HL-60/S4 (cell line): ENCODE results near the gene MGAT3.

Experiments used
- in situ Hi-C: fragments of 300-500 bp; cut with MboI; formaldehyde crosslinking; loops from 2 replicates; pipeline ENCODE4 v1.14.3; 2022; ENCODE audit warnings: low sequenced_read_pairs

Gene MGAT3

DNA sequence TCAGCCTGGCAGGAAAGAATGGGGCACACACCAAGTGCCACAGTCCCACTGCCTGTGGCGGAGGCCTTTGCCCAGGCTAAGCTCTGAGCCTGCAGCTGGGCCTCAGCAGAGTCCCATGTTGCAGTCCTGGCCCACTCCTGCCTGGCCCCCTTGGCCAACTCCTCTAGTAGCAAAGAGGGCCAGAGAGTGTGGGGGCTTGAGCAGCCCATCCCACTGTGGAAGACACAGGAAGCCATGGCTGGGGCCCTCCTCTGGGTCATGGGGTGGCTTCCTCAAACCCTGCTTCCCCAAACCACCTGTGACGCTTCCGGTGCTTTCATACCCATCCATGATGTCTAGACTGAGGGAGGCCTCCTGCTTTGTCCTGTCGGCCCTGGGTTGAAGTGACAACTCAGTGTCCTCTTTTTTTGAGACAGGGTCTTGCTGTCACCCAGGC lies 69.9 kb downstream of the MGAT3 start:
- in situ Hi-C loops = loop anchor here (25.0 kb wide), 1 partner anchor 364 kb away; the partner anchor contains the start of gene CBX7

DNA sequence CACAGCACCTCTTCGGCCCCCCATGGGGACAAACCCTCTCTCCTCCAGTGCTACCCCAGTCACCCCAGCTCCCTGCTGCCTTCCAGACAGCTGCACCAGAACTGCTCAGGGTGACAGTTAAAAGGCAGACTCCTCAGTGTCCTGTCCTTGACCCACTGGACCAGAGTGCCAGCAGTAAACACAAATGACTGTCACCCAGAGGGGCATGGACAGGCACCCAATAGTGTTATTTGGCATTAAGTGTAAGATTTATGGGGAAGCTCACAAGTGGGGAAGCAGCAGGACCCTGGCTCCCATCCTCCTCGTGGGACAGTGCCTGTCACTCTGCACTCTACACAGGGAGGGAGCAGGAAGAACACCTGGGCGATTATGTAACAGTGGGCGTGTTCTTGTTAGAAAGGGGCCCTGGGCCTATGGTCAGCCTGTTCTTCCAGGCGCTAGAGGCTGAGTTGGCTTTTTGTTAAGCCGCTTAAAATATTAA lies 70.7 kb downstream of the MGAT3 start:
- in situ Hi-C loops = loop anchor here (25.0 kb wide), 1 partner anchor 365 kb away; the partner anchor contains the start of gene CBX7

DNA sequence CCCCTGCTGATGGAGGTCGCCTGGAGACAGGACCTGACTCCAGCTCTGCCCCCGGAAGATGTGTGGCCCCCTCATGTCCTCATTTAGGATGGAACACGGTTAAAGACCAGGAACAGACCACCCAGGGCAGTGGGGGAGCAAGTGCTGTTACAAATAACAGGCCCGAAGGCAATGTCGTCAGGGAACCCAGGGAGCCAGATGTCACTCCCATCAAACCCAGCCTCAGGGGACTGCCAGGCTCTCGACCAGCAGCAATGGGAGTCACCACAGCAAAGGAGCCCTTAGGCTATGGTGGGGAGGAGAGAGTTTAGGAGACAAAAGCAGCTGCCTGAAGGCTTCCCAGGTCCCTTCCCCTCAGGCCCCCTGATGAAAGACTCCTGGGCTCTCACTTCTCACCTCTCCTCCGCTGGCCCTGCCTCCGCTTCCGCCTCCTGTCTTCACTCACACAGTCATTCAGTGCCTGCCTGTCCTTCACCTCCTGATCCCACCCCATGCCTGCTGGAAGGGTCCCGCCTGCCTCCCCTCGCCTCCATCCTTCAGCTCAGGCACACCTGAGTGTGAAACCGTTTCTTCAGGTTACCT lies 71.4 kb downstream of the MGAT3 start:
- in situ Hi-C loops = loop anchor here (25.0 kb wide), 1 partner anchor 366 kb away; the partner anchor contains the start of gene CBX7

DNA sequence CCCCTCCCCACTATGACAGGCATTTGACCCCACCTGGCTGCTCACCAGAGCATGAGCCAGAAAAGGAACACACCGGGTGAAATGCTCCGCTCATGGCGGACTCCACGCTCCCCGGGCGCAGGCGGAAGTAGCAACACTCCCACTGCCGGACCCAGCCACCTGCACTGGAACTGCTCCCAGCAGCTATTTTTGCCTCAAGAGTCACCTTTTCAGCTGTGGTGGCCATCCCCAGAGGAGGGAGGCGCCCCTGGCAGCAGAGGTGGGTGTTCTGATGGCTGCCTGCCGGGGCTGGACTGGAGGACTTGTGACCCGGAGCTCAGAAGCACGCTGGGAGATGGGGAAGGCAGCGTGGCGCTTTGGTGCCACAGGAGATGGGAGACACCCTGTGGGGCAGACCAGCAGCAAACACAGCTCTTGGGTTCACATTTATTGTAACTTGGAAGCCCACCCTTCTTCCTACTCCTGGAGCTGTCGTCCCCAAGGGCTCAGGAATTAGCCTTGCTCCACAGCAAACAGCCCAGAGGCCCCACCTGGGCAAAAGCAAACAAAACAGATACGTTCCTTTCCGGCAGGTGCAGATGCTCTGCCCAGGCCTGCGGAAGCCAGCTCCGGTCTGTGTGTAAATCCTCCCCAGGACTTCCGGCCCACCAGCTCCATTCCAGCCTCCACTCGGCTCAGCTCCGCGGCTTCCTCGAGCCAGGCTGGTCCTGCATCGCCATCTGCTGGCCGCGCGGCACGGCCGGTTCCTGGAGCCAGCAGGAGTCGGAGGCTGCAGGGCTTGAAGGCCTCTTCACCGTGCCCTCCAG lies 72.1 kb downstream of the MGAT3 start:
- in situ Hi-C loops = loop anchor here (25.0 kb wide), 1 partner anchor 367 kb away; the partner anchor contains the start of gene CBX7

DNA sequence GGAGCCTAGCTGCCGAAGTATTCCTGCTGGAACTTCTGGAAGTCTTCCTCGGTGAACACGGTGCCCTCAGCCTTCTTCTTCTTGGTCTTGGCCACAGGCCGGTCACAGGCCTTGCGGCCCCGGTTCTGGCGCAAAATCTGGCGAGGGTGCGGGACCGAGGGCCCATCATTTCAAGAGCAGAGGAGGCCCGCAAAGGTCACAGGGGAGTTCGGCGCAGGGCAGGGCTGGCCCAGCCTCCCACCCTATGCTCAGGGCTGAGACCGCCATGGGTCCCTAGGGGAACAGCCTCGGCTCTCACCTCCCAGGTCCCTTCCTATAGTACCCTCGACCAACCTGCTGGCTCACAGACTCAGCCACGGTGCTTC lies 72.7 kb downstream of the MGAT3 start:
- in situ Hi-C loops = loop anchor here (25.0 kb wide), 1 partner anchor 367 kb away; the partner anchor contains the start of gene CBX7

DNA sequence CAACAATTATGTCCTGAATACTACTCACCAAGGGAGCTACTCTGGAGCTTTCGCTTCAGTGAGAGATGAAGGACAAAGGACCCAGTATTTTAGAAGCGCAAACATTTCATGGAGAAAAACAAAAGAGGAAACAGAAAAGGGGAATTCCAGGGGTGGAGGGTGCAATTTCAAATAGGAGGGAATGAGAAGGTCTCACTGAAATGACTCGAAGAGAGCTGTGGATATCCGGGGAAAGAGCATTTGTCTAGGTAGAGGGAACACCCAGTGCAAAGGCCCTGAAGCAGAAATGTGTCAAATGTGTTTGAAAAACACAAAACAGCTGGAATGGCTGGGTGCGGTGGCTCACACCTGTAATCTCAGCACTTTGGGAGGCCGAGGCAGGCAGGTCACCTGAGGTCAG lies 73.3 kb downstream of the MGAT3 start:
- in situ Hi-C loops = loop anchor here (25.0 kb wide), 1 partner anchor 368 kb away; the partner anchor contains the start of gene CBX7

DNA sequence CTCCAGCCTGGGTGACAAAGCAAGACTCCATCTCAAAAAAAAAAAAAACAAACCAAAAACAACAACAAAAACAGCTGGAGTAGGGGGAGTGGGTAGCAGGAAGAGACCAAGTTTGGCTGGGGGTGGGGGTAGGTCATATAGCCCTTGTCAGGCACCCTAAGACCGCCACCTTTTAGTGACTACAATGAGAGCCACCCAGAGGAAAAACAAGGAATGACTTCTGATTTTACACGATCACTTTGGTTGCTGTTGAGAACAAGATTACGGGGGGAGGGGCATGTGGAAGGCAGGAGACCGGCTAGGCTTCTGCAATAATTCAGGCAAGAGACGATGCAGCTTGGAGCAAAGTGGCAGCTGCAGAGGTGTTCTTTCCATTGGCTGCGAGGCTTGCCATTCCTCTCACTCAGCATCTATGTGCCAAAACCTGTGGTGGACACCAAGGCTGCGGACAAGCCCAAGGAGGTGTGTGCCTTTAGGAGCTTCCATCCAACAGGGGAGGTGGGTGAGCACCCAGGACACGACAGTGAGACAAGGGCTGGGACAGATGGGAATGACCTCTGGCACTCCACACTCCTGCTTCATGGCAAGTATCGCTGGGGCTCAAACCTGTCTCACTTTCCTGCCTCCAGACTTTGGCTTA lies 74.0 kb downstream of the MGAT3 start:
- in situ Hi-C loops = loop anchor here (25.0 kb wide), 1 partner anchor 369 kb away; the partner anchor contains the start of gene CBX7

DNA sequence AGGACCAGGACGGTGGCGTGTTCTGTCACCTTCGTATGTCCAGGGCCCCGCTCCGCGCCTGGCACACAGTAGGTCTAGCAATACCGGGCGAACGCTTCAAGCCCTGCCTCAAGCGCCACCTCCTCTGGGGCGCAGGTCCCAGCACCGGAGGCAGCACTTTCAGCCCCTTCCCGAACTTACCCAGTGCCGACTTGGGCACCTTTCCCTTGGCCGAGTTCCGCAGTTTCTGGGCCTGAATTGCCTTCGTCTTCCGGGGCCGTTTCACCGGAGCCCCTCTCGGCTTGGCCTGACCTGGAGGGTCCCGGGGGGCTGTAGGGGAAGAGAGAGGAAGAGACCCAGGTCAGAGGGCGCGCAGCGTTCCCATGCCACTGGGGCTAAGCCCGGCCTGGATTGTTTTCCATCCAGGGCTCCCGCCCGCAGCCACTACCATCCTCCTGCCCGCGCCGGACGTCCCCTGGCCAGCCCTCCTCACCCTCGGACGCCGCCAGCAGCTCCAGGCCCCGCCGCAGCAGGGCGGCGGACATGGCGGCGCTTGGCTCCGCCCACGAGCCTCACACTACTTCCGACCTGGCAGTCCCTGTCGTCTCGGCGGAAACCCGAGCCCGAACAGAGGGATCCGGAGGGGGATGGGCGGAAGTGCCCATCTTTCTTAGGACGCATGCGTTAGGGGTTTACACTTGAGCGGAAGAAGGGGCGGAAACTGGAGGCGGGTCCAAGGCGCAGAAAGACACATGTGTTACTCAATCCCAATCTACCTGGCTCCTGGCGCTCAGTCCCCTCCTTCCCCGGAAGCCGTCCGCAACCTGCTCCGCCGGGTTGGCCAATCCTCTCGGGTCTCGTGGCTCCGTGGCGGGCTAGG lies 75.6 kb downstream of the MGAT3 start, which contains the start of gene RPS19BP1:
Gene RPS19BP1, minus strand, starts transcription at position 534 of the 859 bp plus-strand sequence. Its CDS starts 10 bp downstream, at position 524.
- in situ Hi-C loops = loop anchor here (25.0 kb wide), 1 partner anchor 370 kb away; the partner anchor contains the start of gene CBX7

DNA sequence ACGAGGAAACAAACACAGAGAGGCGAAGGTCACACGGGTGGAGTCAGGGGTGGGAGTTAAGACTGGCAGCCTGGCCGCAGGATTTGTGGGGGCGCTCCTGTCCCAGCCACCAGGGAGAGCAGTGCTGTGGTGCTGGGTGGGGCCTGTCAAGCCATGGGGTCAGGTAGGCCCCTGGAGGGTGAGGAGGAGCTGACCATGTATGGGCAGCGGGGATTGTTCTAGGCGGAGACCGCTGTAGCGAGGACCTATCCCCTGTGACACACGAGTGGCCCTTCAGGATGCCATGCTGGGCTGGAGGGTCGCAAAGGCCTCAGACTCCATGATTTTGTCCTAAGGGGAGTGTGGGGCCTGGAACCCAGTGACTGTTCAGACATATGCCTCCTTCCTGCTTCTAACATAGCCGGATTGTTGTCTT lies 77.3 kb downstream of the MGAT3 start:
- in situ Hi-C loops = loop anchor here (25.0 kb wide), 1 partner anchor 372 kb away; the partner anchor contains the start of gene CBX7

DNA sequence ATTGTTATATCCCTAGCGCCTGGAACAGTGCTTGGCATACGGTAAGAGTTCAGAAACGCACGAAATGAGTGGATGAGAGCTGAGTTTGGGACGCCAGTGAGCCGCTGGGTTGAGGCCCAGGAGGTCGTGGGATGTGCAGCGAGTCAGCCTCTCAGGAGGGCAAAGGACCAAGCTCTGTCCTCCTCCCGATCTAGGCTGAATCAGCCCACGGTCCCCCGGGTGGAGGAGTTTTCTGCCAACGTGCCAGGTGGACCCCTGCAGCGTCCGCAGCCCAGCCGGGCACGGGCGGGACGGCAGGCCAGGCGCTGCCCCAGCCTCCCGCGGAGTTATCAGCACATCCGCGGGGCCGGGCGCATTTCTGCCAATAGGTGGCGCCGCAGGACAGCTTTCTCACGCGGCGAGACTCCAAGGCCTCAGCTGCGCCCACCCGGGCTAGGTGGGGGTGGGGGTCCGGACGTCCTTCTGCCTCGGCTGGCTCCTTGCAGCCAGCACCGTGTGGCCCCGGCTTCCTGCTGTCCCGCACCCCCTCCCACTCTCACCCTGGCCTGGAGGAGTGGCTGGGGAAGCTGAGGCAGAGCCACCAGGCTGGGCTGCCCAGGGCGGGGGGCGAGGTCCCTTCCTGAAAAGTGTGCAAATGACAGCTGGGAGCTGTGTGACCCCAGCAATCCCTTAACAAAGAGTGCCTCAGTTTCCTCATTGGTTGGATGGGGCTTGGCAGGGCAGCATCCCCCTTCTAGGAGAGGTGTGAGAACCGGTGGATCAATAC lies 78.0 kb downstream of the MGAT3 start:
- in situ Hi-C loops = loop anchor here (25.0 kb wide), 1 partner anchor 372 kb away; the partner anchor contains the start of gene CBX7

DNA sequence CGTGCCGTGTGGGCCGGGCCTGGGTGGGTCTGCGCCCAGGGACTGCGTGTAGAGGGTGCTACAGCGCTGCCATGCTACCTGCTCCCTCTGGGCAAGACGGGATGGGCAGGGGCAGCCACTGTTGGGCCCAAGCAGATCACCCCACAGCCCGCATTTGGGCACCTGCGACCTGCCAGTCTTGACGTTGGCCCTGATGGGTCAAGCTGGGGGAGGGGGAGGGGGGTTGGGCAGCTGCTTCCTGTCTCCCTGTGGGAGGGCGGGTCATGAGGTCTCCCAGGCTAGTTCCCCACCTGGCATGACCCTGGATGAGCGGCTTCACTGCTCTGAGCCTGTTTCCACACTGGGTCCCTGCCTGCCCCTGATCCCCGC lies 78.5 kb downstream of the MGAT3 start:
- in situ Hi-C loops = loop anchor here (25.0 kb wide), 1 partner anchor 373 kb away; the partner anchor contains the start of gene CBX7

DNA sequence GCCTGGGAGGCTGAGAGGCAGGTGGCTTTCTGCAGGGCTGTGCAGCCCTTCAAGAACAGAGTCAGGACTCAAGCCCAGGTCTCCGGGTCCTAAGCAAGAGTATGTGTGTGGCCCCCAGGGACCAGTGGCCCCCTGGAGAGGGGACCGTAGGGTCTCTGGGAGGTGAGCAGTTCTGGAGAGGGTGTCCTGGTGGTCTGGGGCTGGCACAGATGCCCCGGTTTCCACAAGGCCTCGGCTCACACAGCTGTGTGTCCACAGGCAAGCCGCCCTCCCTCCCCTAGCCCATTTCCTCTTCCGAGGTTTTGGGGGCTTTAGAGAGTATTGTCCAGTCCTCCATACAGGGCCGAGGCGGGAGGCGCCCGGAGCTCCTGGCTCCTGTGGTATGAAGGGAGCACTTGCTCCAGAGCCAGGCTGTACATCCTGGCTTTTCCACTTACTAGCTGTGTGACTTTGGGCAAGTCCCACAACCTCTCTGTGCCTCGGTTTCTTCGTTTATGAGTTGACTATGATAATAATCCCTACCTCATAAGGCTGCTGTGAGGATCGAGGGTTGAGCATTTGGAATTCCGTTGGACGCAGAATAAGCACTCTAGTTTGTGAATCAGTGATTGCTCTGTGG lies 79.1 kb downstream of the MGAT3 start:
- in situ Hi-C loops = loop anchor here (25.0 kb wide), 1 partner anchor 374 kb away; the partner anchor contains the start of gene CBX7

DNA sequence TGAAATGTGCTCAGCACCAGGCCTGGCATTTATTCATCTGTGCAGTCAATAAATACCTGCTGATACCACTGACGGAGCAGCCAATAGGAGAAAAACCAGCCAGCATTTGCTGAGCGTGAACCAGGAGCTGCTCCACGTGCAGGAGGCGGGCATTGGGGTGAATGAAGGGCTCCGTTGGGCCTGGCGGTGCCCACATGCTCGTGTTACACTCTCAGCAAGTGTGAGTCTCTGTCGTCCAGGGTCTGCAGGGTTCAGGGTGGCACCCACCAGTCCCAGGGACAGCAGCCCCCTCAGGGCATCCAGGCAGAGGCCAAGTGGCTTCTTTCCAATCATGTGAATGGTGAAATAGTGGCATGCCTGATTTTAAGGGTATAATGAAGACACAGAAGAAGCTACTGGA lies 79.9 kb downstream of the MGAT3 start:
- in situ Hi-C loops = loop anchor here (25.0 kb wide), 1 partner anchor 374 kb away; the partner anchor contains the start of gene CBX7

DNA sequence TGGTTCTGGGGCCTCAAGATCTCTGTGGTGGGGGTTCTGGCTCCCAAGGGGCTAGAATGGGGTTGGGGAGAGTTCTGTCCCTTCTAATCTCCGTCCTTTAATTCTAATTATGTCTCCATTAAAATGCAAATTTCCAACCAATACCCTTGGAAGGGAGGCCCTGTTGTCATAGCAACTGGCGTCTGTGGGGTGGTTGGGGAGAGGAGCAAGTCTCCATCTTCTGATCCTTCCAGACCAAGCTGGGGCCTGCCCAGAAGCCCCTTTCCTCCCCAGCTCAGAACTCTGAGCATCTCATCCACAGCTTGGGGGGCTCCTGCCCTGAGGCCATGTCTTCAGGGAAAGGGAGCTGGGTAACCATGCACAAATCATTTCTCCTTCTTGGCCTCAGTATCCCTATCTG lies 81.2 kb downstream of the MGAT3 start:
- in situ Hi-C loops = loop anchor here (25.0 kb wide), 1 partner anchor 376 kb away; the partner anchor contains the start of gene CBX7
